Lower leg skin (tissue), 4 donors: ENCODE measurements around the gene KDM8. TPM values are rescaled to one million over a fixed set of nuclear protein-coding genes. Genes with fewer than 3 reads are reported as not detected.
A peak's percentile ranks its signal among the peaks of the same experiment; 100 is the strongest.
"Not testable (repeated sequence)": the region's sequence is repeated elsewhere in the genome, so short reads cannot be mapped to it uniquely, and the experiment has no call there.

Experiments used
- DNase-seq, 2 donors: peaks; one replicate each; pipeline ENCODE4 v3.0.0-alpha.2; 2019; ENCODE audit warnings: low spot score in 2 of 2
- H3K4me3 ChIP-seq: fragments of 200-600 bp; sonication (generic); 2 replicates; pipeline ENCODE4 v1.5.1; 2017; ENCODE audit warnings: mild to moderate bottlenecking, low read depth; ENCODE audit not compliant: poor library complexity, severe bottlenecking
- CTCF ChIP-seq, 3 donors: fragments of 450-650 bp; IDR thresholded peaks; one replicate each; pipeline ENCODE4 v1.5.1; 2016; ENCODE audit warnings: antibody characterized with exemption in 3 of 3, mild to moderate bottlenecking in 3 of 3, moderate library complexity in 2 of 3
- POLR2A ChIP-seq, 2 donors: fragments of 450-650 bp; IDR thresholded peaks; one replicate each; pipeline ENCODE4 v1.6.1; 2016 to 2017; ENCODE audit warnings: antibody characterized with exemption in 2 of 2, mild to moderate bottlenecking in 1 of 2, moderate library complexity in 1 of 2
- WGBS, 2 donors: methylation state at CpG; one replicate each; pipeline ENCODE4 v1.1.5; 2018; 5-methylcytosine and 5-hydroxymethylcytosine counted together
- intact Hi-C: fragments of 100-400 bp; cut with DNase I; formaldehyde crosslinking; loops from one replicate; pipeline ENCODE4 v1.15.0; 2023; ENCODE audit warnings: low total_unique reads
- total RNA-seq, 4 donors: library from RNA; depleted of rRNA; stranded (reverse); fragments of >200 nt; gene quantifications; one replicate each; pipeline ENCODE4 v1.1.0, GENCODE V29; 2016

The KDM8 gene
- total RNA-seq, 4 donors from 2014 or later: 0.84 to 4.5 (median 1.9) TPM

DNA sequence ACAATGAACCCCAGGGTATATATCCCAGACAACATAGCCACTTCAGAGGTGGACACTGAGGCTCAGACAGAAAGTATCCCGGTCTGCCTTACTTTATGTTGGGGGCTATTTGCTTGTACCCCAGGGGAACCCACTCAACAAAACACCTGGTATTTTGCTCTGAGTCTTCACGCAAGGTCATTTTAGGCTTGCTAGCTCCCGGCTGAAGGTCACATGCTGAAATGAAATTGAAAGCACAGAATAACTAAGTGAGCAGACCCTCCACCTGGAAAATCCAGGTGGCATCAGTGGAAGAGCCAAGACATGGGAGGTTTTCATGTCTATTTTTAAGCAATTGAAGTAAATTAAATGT is 4.1 kb upstream of the KDM8 start:
- no peak for DNase-seq
- TF ChIP-seq POLR2A (IDR thresholded peaks at IDR 0.05): no peak
- no peak for TF ChIP-seq CTCF (IDR thresholded peaks at IDR 0.05)
- 77 to 82% methylated on average over 3 of the region's 3 CpGs for WGBS, 2 donors
- H3K4me3 ChIP-seq: no peak overlapping the region
- intact Hi-C loops: no loop called here

- TF ChIP-seq POLR2A (IDR thresholded peaks at IDR 0.05) (no peak), CTCF (IDR thresholded peaks at IDR 0.05) (no peak)
- intact Hi-C loops: no loop called here
- no peak overlapping the region for H3K4me3 ChIP-seq
- WGBS, 2 donors: 20 to 43% methylated on average over 1 of the region's 1 CpG
- no peak for DNase-seq
Measured at GRCh38 chr16:27199736-27200135, 3.6 kb upstream of the KDM8 start.

DNA sequence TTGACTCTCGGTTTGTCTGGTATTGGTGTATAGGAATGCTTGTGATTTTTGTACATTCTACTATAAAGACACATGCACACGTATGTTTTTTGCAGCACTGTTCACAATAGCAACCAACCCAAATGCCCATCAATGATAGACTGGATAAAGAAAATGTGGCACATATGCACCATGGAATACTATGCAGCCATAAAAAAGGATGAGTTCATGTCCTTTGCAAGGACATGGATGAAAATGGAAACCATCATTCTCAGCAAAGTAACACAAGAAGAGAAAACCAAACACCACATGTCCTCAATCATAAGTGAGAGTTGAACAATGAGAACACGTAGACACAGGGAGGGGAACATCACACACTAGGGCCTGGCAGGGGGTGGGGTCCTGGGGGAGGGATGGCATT is 2.4 kb upstream of the KDM8 start:
- DNase-seq, H3K4me3 ChIP-seq, intact Hi-C loops: not testable (repeated sequence)
- 90 to 96% methylated on average over 3 of the region's 3 CpGs for WGBS, 2 donors

- WGBS, 2 donors: 24 to 27% methylated on average over 18 to 19 of the region's 19 CpGs
- TF ChIP-seq POLR2A (IDR thresholded peaks at IDR 0.05) (no peak), CTCF (IDR thresholded peaks at IDR 0.05) (no peak)
- intact Hi-C loops: no loop called here
- peak; percentile 90 to 98 for DNase-seq
- peak overlapping the region; percentile 26 for H3K4me3 ChIP-seq
Measured at GRCh38 chr16:27202923-27203506, 311 bp upstream of the KDM8 start.

GRCh38 chr16:27204312-27204915 is 1.1 kb downstream of the KDM8 start:
- TF ChIP-seq CTCF (IDR thresholded peaks at IDR 0.05) (no peak), POLR2A (IDR thresholded peaks at IDR 0.05) (no peak)
- intact Hi-C loops: no loop called here
- WGBS, 2 donors: 38 to 40% methylated on average over 14 of the region's 14 CpGs
- DNase-seq: no peak
- H3K4me3 ChIP-seq: peak overlapping the region; percentile 29

DNA sequence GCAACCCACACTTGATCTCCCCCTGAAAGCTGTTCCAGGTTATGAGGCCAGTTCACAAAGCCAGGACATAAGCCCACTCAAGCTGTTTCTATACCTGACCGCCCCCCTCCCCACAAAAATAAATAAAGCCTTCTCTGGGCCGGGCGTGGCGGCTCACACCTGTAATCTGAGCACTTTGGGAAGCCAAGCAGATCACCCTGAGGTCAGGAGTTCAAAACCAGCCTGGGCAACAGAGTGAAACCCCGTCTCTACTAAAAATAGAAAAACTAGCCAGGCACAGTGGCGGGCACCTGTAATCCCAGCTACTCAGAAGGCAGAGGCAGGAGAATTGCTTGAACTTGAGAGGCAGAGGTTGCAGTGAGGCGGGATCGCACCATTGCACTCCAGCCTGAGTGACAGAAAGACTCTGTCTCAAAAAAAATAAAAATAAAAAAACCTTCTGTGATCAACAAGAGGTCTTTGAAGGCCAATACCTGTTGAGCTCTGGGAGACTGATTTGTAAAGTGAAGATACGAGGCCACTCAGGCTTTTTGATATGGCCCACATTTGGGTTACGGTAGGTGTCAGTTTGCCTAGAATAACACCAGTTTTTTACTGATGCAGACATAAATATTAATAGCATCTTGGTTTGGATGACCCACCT is 2.2 kb downstream of the KDM8 start:
- H3K4me3 ChIP-seq: no peak overlapping the region
- DNase-seq: no peak
- TF ChIP-seq CTCF (IDR thresholded peaks at IDR 0.05): no peak
- no peak for TF ChIP-seq POLR2A (IDR thresholded peaks at IDR 0.05)
- intact Hi-C loops: no loop called here
- 92 to 97% methylated on average over 10 of the region's 10 CpGs for WGBS, 2 donors

GRCh38 chr16:27207121-27207520 is 3.8 kb downstream of the KDM8 start:
- intact Hi-C loops, H3K4me3 ChIP-seq, DNase-seq: not testable (repeated sequence)
- WGBS, 2 donors: 89 to 95% methylated on average over 10 of the region's 10 CpGs
